ENCODE measurements around the gene SULT1C2.
"Not testable (repeated sequence)": the region's sequence is repeated elsewhere in the genome, so short reads cannot be mapped to it uniquely, and the experiment has no call there.

Gene SULT1C2

GRCh38 chr2:108355906-108356734, 67.4 kb downstream of the SULT1C2 start:
- no peak for DNase-seq

- DNase-seq = not testable (repeated sequence)
These were observed 70.6 kb downstream of the SULT1C2 start for GRCh38 chr2:108359336-108359735.

Data from NCI-H526 (cell line).